Stimulated activated naive CD4-positive, alpha-beta T cell (primary cell): Measurements from ENCODE around the gene FBXO3.

Experiments
- DNase-seq, 6 experiments: peaks; one replicate each; lab custom pipeline; 2025; lab: John Stamatoyannopoulos, UW

Gene FBXO3

GRCh38 chr11:33701302-33702230, 72.8 kb downstream of the FBXO3 start:
- no peak for DNase-seq

- peak; percentile 89 to 97 (median 91) for DNase-seq
Observed at GRCh38 chr11:33700502-33701271, 73.6 kb downstream of the FBXO3 start, which contains the start of gene C11orf91. TSS of gene C11orf91 (minus strand) at chr11:33700826. CDS start at chr11:33700740, 86 bp downstream.

GRCh38 chr11:33700063-33700501, 74.2 kb downstream of the FBXO3 start:
- DNase-seq: peak in 1 of 6 experiments; percentile 30

- DNase-seq: peak in 1 of 6 experiments; percentile 20
Observed at GRCh38 chr11:33699515-33700062, 74.7 kb downstream of the FBXO3 start.

GRCh38 chr11:33698921-33699320, 75.4 kb downstream of the FBXO3 start:
- no peak for DNase-seq

- DNase-seq: no peak
Observed at GRCh38 chr11:33697997-33698396, 76.3 kb downstream of the FBXO3 start.

GRCh38 chr11:33696931-33697638, 77.2 kb downstream of the FBXO3 start:
- DNase-seq: no peak

- peak in 1 of 6 experiments; percentile 5 for DNase-seq
Observed at GRCh38 chr11:33696411-33696810, 77.9 kb downstream of the FBXO3 start.

- no peak for DNase-seq
Observed at GRCh38 chr11:33695051-33695566, 79.2 kb downstream of the FBXO3 start.

- no peak for DNase-seq
Observed at GRCh38 chr11:33694346-33695050, 79.8 kb downstream of the FBXO3 start.

- no peak for DNase-seq
Observed at GRCh38 chr11:33692541-33692940, 81.8 kb downstream of the FBXO3 start.

GRCh38 chr11:33692013-33692504, 82.3 kb downstream of the FBXO3 start:
- DNase-seq: no peak

- no peak for DNase-seq
Observed at GRCh38 chr11:33691066-33691864, 83.1 kb downstream of the FBXO3 start.
